ENCODE results near the gene LRRC45.

GRCh38 chr17:82024859-82025258 lies 1.8 kb downstream of the LRRC45 start:
- TF ChIP-seq, protein P1, sequence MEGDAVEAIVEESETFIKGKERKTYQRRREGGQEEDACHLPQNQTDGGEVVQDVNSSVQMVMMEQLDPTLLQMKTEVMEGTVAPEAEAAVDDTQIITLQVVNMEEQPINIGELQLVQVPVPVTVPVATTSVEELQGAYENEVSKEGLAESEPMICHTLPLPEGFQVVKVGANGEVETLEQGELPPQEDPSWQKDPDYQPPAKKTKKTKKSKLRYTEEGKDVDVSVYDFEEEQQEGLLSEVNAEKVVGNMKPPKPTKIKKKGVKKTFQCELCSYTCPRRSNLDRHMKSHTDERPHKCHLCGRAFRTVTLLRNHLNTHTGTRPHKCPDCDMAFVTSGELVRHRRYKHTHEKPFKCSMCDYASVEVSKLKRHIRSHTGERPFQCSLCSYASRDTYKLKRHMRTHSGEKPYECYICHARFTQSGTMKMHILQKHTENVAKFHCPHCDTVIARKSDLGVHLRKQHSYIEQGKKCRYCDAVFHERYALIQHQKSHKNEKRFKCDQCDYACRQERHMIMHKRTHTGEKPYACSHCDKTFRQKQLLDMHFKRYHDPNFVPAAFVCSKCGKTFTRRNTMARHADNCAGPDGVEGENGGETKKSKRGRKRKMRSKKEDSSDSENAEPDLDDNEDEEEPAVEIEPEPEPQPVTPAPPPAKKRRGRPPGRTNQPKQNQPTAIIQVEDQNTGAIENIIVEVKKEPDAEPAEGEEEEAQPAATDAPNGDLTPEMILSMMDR (IDR thresholded peaks at IDR 0.05): no peak
- TF ChIP-seq POLR2A (IDR thresholded peaks at IDR 0.05): no peak

All from adrenal gland (tissue), 5 donors.